ENCODE data around the gene ASCC1.

DNA sequence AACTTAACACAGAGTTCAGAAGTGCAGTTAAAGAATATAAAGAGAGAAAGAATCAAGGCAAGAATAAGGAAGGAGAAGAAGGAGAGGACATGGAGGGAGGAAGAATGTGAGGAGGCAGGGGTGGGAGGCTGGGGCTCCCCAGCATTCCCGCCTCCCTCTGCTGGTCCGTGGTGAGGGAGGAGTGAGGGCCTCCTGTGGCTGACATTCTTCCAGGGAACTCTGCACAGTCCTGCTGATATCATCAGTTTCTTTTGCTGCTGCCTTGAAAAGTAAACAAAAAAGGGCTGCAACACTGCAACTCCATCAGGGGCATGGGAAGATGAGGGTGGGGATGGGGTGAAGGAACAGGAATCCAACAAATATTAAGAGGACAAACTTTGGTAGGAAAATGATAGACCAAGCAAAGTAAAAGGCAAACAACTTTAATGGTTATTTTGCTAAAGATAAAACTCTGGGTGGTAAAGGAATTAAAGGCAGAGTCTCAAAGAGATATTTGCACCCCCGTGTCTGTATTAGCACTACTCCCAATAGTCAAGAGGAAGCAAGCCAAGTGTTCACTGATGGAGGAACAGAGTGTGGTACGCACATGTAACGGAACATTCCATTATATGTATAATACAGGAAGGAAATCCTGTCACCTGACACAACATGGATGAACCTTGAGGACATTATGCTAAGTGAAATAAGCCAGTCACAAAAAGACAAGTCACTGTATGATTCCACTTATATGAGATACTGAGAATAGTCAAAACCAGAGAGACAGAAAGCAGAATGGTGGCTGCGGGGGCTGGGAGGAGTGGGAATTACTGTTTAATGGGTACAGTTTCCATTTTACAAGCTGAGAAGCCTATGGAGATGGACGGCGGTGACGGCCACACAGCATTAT is 119.7 kb downstream of the ASCC1 start:
- TF ChIP-seq EZH2 (IDR thresholded peaks at IDR 0.05; ENCODE audit: insufficient read depth, low read length): no peak
- TF ChIP-seq, protein P1, sequence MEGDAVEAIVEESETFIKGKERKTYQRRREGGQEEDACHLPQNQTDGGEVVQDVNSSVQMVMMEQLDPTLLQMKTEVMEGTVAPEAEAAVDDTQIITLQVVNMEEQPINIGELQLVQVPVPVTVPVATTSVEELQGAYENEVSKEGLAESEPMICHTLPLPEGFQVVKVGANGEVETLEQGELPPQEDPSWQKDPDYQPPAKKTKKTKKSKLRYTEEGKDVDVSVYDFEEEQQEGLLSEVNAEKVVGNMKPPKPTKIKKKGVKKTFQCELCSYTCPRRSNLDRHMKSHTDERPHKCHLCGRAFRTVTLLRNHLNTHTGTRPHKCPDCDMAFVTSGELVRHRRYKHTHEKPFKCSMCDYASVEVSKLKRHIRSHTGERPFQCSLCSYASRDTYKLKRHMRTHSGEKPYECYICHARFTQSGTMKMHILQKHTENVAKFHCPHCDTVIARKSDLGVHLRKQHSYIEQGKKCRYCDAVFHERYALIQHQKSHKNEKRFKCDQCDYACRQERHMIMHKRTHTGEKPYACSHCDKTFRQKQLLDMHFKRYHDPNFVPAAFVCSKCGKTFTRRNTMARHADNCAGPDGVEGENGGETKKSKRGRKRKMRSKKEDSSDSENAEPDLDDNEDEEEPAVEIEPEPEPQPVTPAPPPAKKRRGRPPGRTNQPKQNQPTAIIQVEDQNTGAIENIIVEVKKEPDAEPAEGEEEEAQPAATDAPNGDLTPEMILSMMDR (IDR thresholded peaks at IDR 0.05; ENCODE audit: insufficient read depth, low read depth, low read length): no peak
